ENCODE measurements around the gene DLG1. TPM values are rescaled to one million over a fixed set of nuclear protein-coding genes. Genes with fewer than 3 reads are reported as not detected.

DLG1 gene
- total RNA-seq, 1 experiment from 2014 or later, result 89.8 TPM

DNA sequence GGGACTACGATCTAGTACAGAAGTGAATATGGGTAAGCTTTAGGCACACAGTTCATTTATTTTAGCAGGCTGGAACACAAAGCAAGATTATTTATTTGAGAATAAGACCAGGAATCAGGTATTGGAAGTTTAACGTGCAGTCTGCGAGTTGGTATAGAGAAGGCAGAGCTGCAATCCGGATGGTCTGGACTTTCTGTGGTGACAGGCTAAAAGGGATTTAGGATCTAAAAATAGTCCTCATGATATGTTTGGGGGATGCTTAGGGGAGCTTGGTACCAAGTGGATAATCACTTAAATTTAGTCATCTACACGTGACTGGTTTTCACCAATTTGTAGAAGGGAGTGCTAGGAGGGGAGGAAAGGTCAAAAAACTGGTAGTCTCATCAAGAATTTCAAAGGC lies 119.4 kb downstream of the DLG1 start:
- H3K4me1 ChIP-seq (ENCODE audit: control insufficient read depth in 1 of 2, insufficient read depth in 2 of 2, low read length in 2 of 2), result no peaks in the 10 kb centered on the region
- POLR2A ChIA-PET, result no interaction called here

More for the DNA sequence above, 119.4 kb downstream of the DLG1 start:
- RAD21 ChIA-PET (ENCODE audit: low non-redundant PET in 1 of 2, low total read pairs in 2 of 2, uncharacterized antibody in 2 of 2, unreplicated experiment in 2 of 2), result no interaction called here
- BruUV-seq (replicated peaks), result no TSS peak
- H4K20me1 ChIP-seq (ENCODE audit: insufficient read depth), result peaks cover 3% of the 10 kb centered on the region; the same call in 1 of the 2 replicates
- no peak overlapping the region for H3K27ac ChIP-seq (ENCODE audit: low read depth, low read length)
- no peaks in the 10 kb centered on the region for H3K9me2 ChIP-seq (ENCODE audit: insufficient read depth)
- H3K79me2 ChIP-seq (ENCODE audit: insufficient read depth, low read length), result peaks cover 75% of the 10 kb centered on the region
- no peak for ATAC-seq
- no peak overlapping the region for H3K4me2 ChIP-seq (ENCODE audit: low read length)
- CTCF ChIA-PET, result interaction anchor here (1.1 kb wide), 1 partner anchor 10 kb away, joined by 4 read pairs; no protein-coding TSS in a partner anchor
- no peak for DNase-seq (ENCODE audit: low read depth, low spot score)
- H3K4me3 ChIP-seq (replicated peaks in 1 of 2; ENCODE audit: low read depth in 1 of 2, low read length in 2 of 2), result no peak overlapping the region
- no peaks in the 10 kb centered on the region for H3K9me3 ChIP-seq (ENCODE audit: control insufficient read depth in 1 of 2, insufficient read depth in 1 of 2, low read depth in 1 of 2, low read length in 2 of 2)
- no peaks in the 10 kb centered on the region for H3K27me3 ChIP-seq (ENCODE audit: insufficient read depth, low read length)
- no peak overlapping the region for H2AFZ ChIP-seq (ENCODE audit: low read depth, low read length, poor library complexity, severe bottlenecking)
- H3K9ac ChIP-seq (ENCODE audit: low read length), result no peak overlapping the region
- no peaks in the 10 kb centered on the region for H3K36me3 ChIP-seq (ENCODE audit: control insufficient read depth in 1 of 2, insufficient read depth in 2 of 2, low read length in 2 of 2)
- TF ChIP-seq POLR2AphosphoS5 (IDR thresholded peaks at IDR 0.05; ENCODE audit: low read depth, low read length), result no peak
- no peak for TF ChIP-seq JUND (IDR thresholded peaks at IDR 0.05)
- no peak for TF ChIP-seq SP1 (IDR thresholded peaks at IDR 0.05; ENCODE audit: low read depth)
- no peak for TF ChIP-seq FOSL1 (IDR thresholded peaks at IDR 0.05; ENCODE audit: low read depth)
- TF ChIP-seq, protein P1, sequence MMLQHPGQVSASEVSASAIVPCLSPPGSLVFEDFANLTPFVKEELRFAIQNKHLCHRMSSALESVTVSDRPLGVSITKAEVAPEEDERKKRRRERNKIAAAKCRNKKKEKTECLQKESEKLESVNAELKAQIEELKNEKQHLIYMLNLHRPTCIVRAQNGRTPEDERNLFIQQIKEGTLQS (IDR thresholded peaks at IDR 0.05), result no peak
- no peak for TF ChIP-seq EZH2 (IDR thresholded peaks at IDR 0.05)
- TF ChIP-seq, protein P2, sequence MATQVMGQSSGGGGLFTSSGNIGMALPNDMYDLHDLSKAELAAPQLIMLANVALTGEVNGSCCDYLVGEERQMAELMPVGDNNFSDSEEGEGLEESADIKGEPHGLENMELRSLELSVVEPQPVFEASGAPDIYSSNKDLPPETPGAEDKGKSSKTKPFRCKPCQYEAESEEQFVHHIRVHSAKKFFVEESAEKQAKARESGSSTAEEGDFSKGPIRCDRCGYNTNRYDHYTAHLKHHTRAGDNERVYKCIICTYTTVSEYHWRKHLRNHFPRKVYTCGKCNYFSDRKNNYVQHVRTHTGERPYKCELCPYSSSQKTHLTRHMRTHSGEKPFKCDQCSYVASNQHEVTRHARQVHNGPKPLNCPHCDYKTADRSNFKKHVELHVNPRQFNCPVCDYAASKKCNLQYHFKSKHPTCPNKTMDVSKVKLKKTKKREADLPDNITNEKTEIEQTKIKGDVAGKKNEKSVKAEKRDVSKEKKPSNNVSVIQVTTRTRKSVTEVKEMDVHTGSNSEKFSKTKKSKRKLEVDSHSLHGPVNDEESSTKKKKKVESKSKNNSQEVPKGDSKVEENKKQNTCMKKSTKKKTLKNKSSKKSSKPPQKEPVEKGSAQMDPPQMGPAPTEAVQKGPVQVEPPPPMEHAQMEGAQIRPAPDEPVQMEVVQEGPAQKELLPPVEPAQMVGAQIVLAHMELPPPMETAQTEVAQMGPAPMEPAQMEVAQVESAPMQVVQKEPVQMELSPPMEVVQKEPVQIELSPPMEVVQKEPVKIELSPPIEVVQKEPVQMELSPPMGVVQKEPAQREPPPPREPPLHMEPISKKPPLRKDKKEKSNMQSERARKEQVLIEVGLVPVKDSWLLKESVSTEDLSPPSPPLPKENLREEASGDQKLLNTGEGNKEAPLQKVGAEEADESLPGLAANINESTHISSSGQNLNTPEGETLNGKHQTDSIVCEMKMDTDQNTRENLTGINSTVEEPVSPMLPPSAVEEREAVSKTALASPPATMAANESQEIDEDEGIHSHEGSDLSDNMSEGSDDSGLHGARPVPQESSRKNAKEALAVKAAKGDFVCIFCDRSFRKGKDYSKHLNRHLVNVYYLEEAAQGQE (IDR thresholded peaks at IDR 0.05; ENCODE audit: low read depth), result no peak
- TF ChIP-seq, protein P3, sequence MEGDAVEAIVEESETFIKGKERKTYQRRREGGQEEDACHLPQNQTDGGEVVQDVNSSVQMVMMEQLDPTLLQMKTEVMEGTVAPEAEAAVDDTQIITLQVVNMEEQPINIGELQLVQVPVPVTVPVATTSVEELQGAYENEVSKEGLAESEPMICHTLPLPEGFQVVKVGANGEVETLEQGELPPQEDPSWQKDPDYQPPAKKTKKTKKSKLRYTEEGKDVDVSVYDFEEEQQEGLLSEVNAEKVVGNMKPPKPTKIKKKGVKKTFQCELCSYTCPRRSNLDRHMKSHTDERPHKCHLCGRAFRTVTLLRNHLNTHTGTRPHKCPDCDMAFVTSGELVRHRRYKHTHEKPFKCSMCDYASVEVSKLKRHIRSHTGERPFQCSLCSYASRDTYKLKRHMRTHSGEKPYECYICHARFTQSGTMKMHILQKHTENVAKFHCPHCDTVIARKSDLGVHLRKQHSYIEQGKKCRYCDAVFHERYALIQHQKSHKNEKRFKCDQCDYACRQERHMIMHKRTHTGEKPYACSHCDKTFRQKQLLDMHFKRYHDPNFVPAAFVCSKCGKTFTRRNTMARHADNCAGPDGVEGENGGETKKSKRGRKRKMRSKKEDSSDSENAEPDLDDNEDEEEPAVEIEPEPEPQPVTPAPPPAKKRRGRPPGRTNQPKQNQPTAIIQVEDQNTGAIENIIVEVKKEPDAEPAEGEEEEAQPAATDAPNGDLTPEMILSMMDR (IDR thresholded peaks at IDR 0.05 in 2 of 3, conservative IDR thresholded peaks at IDR 0.05 in 1 of 3; ENCODE audit: borderline replicate concordance in 1 of 3, insufficient read depth in 1 of 3, low read depth in 2 of 3, low read length in 2 of 3), result no peak
- no peak for TF ChIP-seq RAD21 (IDR thresholded peaks at IDR 0.05; ENCODE audit: low read depth)
- TF ChIP-seq CEBPB (IDR thresholded peaks at IDR 0.05; ENCODE audit: low read depth), result no peak
- no peak for TF ChIP-seq CBX3 (IDR thresholded peaks at IDR 0.05; ENCODE audit: low read depth)
- TF ChIP-seq, protein P4, sequence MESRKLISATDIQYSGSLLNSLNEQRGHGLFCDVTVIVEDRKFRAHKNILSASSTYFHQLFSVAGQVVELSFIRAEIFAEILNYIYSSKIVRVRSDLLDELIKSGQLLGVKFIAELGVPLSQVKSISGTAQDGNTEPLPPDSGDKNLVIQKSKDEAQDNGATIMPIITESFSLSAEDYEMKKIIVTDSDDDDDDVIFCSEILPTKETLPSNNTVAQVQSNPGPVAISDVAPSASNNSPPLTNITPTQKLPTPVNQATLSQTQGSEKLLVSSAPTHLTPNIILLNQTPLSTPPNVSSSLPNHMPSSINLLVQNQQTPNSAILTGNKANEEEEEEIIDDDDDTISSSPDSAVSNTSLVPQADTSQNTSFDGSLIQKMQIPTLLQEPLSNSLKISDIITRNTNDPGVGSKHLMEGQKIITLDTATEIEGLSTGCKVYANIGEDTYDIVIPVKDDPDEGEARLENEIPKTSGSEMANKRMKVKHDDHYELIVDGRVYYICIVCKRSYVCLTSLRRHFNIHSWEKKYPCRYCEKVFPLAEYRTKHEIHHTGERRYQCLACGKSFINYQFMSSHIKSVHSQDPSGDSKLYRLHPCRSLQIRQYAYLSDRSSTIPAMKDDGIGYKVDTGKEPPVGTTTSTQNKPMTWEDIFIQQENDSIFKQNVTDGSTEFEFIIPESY (IDR thresholded peaks at IDR 0.05; ENCODE audit: extremely low read depth, insufficient replicate concordance, low read length), result no peak
- intact Hi-C loops (cut with micrococcal nuclease), result no loop called here

Measured in HCT116 (cell line).